HepG2 (cell line): ENCODE data around the gene S100A12. TPM values are rescaled to one million over a fixed set of nuclear protein-coding genes. Genes with fewer than 3 reads are reported as not detected.

Experiments used
- ATM ChIP-seq: fragments of 450-650 bp; IDR thresholded peaks from 2 replicates; pipeline ENCODE4 v1.7.1; 2017; ENCODE audit warnings: mild to moderate bottlenecking, borderline replicate concordance
- CCDC6 ChIP-seq: sonication (generic); formaldehyde crosslinking; IDR thresholded peaks from 2 replicates; pipeline ENCODE4 v1.8.1; 2022; ENCODE audit warnings: mild to moderate bottlenecking, missing genetic modification reagents, moderate library complexity
- ELF4 ChIP-seq: sonication (generic); formaldehyde crosslinking; IDR thresholded peaks from 2 replicates; pipeline ENCODE4 v1.5.0; 2020; ENCODE audit warnings: missing genetic modification reagents, mild to moderate bottlenecking, moderate library complexity, borderline replicate concordance
- FOSL2 ChIP-seq: sonication (generic); formaldehyde crosslinking; IDR thresholded peaks from 2 replicates; pipeline ENCODE4 v1.4.0; 2020; ENCODE audit warnings: missing genetic modification reagents
- FOXK2 ChIP-seq: fragments of 450-650 bp; IDR thresholded peaks from 2 replicates; pipeline ENCODE4 v1.6.1; 2016
- KDM3A ChIP-seq: IDR thresholded peaks from 2 replicates; pipeline ENCODE4 v1.6.1; 2018; ENCODE audit warnings: low read depth, missing compliant biosample characterization
- MED13 ChIP-seq: sonication (generic); formaldehyde crosslinking; IDR thresholded peaks from 2 replicates; pipeline ENCODE4 v1.5.0; 2020; ENCODE audit warnings: missing genetic modification reagents
- NPAS2 ChIP-seq: sonication (generic); formaldehyde crosslinking; IDR thresholded peaks from 2 replicates; pipeline ENCODE4 v1.8.0; 2022; ENCODE audit warnings: mild to moderate bottlenecking, missing genetic modification reagents, borderline replicate concordance
- PHF20 ChIP-seq: sonication (generic); formaldehyde crosslinking; IDR thresholded peaks from 2 replicates; pipeline ENCODE4 v1.5.0; 2020; ENCODE audit warnings: mild to moderate bottlenecking, missing genetic modification reagents
- RBM39 ChIP-seq: fragments of 200-400 bp; formaldehyde crosslinking; IDR thresholded peaks from one replicate; pipeline ENCODE4 v1.6.1; 2018; ENCODE audit warnings: antibody characterized with exemption, mild to moderate bottlenecking, low read depth, low read length; ENCODE audit not compliant: poor library complexity, severe bottlenecking
- ZBTB7A ChIP-seq: sonication (generic); formaldehyde crosslinking; IDR thresholded peaks from 2 replicates; pipeline ENCODE4 v1.8.0; 2022; ENCODE audit warnings: mild to moderate bottlenecking, missing genetic modification reagents
- ZNF12 ChIP-seq: sonication (generic); formaldehyde crosslinking; IDR thresholded peaks from 2 replicates; pipeline ENCODE4 v1.5.0; 2020; ENCODE audit warnings: missing genetic modification reagents
- ZNF235 ChIP-seq: sonication (generic); formaldehyde crosslinking; IDR thresholded peaks from 2 replicates; pipeline ENCODE4 v1.8.1; 2023; ENCODE audit warnings: mild to moderate bottlenecking, missing genetic modification reagents, borderline replicate concordance
- ZNF3 ChIP-seq: IDR thresholded peaks from 2 replicates; pipeline ENCODE4 v1.7.0; 2017; ENCODE audit warnings: inconsistent platforms
- ZNF501 ChIP-seq: sonication (generic); formaldehyde crosslinking; IDR thresholded peaks from 2 replicates; pipeline ENCODE4 v1.5.1; 2020; ENCODE audit warnings: mild to moderate bottlenecking, moderate library complexity, missing genetic modification reagents
- ZNF746 ChIP-seq: sonication (generic); formaldehyde crosslinking; IDR thresholded peaks from 2 replicates; pipeline ENCODE4 v1.8.0; 2022; ENCODE audit warnings: mild to moderate bottlenecking, missing genetic modification reagents
- ZNF749 ChIP-seq: sonication (generic); formaldehyde crosslinking; IDR thresholded peaks from 2 replicates; pipeline ENCODE4 v1.8.0; 2022; ENCODE audit warnings: mild to moderate bottlenecking, missing genetic modification reagents, moderate library complexity, borderline replicate concordance
- polyA plus RNA-seq, 8 experiments: library from polyadenylated mRNA; depleted of rRNA in 3 of 8; stranded (reverse) in 7 of 8; unstranded in 1 of 8; fragments of >200 nt; fragmentation: Illumina TruSeq in 4 of 8; extraction: Trizol in 4 of 8; gene quantifications; 2 replicates each; pipeline versions ENCODE4 v1.2.1 to v1.2.3, GENCODE V29; 2011 to 2016; ENCODE audit warnings: low read depth in 4 of 8, missing spikeins in 1 of 8, mixed read lengths in 1 of 8; ENCODE audit not compliant: insufficient read depth in 1 of 8
- total RNA-seq, 5 experiments: library from RNA; depleted of rRNA; stranded (reverse); fragments of >200 nt; fragmentation: Illumina TruSeq; extraction: Trizol; gene quantifications; 2 replicates each; pipeline ENCODE4 v1.2.3, GENCODE V29; 2016; ENCODE audit warnings: low read depth in 1 of 5
- TF ChIP-seq, protein P1 (sequence below), 2 experiments: sonication (generic) in 1 of 2; formaldehyde crosslinking in 1 of 2; IDR thresholded peaks; 2 replicates each; pipeline versions ENCODE4 v1.6.1 to v1.9.0; 2014 to 2022; ENCODE audit warnings: antibody characterized with exemption in 1 of 2, borderline replicate concordance in 1 of 2, inconsistent platforms in 1 of 2, low read depth in 1 of 2, missing genetic modification reagents in 1 of 2
- TF ChIP-seq, protein P2 (sequence below): sonication (generic); formaldehyde crosslinking; IDR thresholded peaks from 2 replicates; pipeline ENCODE4 v1.8.1; 2023; ENCODE audit warnings: missing genetic modification reagents, mild to moderate bottlenecking, borderline replicate concordance
- TF ChIP-seq, protein P3 (sequence below): sonication (generic); formaldehyde crosslinking; IDR thresholded peaks from 2 replicates; pipeline ENCODE4 v1.5.1; 2020; ENCODE audit warnings: missing genetic modification reagents, mild to moderate bottlenecking, borderline replicate concordance
- TF ChIP-seq, protein P4 (sequence below): sonication (generic); formaldehyde crosslinking; IDR thresholded peaks from 2 replicates; pipeline ENCODE4 v1.8.1; 2022; ENCODE audit warnings: mild to moderate bottlenecking, missing genetic modification reagents
- TF ChIP-seq, protein P5 (sequence below): sonication (generic); formaldehyde crosslinking; IDR thresholded peaks from 2 replicates; pipeline ENCODE4 v1.4.0; 2020; ENCODE audit warnings: mild to moderate bottlenecking, missing genetic modification reagents

The S100A12 gene
- total and polyA plus RNA-seq, 2 of the 13 experiments (the other 11 are each of a cell fraction or from before 2014, with no cell fraction given): not detected

DNA sequence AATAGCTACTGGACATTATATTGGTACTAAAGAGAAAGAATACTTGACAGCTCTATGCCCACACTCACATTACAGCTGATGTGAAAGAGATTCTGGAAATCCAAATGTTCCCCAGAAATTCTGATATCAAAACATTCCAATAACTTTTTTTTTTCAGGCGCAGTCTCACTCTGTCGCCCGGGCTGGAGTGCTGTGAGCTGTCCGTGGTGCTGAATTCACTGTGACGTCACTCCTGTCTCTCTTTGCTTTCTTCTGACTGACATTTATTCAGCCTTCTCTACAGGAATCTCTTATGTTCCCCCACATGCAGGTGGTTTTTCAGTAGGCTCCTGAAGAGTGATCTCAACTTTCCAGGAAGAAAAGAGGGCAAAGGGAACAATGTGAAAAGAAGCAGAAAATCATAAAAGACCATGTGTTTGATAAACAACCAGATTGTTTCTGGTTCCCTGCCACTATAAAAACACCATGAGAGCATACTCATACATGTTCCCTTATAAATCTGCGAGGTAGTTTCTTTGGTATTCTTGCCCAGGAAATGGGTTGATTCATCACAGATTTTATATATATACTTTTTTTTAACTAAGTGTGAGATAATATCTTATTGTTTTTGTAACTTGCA, 47.1 kb upstream of the S100A12 start (continued):
- TF ChIP-seq, protein P1, sequence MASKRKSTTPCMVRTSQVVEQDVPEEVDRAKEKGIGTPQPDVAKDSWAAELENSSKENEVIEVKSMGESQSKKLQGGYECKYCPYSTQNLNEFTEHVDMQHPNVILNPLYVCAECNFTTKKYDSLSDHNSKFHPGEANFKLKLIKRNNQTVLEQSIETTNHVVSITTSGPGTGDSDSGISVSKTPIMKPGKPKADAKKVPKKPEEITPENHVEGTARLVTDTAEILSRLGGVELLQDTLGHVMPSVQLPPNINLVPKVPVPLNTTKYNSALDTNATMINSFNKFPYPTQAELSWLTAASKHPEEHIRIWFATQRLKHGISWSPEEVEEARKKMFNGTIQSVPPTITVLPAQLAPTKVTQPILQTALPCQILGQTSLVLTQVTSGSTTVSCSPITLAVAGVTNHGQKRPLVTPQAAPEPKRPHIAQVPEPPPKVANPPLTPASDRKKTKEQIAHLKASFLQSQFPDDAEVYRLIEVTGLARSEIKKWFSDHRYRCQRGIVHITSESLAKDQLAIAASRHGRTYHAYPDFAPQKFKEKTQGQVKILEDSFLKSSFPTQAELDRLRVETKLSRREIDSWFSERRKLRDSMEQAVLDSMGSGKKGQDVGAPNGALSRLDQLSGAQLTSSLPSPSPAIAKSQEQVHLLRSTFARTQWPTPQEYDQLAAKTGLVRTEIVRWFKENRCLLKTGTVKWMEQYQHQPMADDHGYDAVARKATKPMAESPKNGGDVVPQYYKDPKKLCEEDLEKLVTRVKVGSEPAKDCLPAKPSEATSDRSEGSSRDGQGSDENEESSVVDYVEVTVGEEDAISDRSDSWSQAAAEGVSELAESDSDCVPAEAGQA (IDR thresholded peaks at IDR 0.05; ENCODE audit: low read depth): no peak
- TF ChIP-seq, protein P1 (CRISPR knock-in tag; IDR thresholded peaks at IDR 0.05; ENCODE audit: borderline replicate concordance): no peak
- TF ChIP-seq FOSL2 (CRISPR knock-in tag) (peak; percentile 53), ATM (no peak), ZBTB7A (CRISPR knock-in tag) (no peak), KDM3A (CRISPR knock-in tag) (no peak), ZNF746 (CRISPR knock-in tag) (no peak), NPAS2 (CRISPR knock-in tag) (no peak), RBM39 (no peak), ZNF235 (CRISPR knock-in tag) (no peak), ELF4 (CRISPR knock-in tag) (no peak), MED13 (no peak), ZNF501 (CRISPR knock-in tag) (0 out of 2 replicates have a peak, but pooled peaks have one; percentile 27), CCDC6 (CRISPR knock-in tag) (no peak), ZNF3 (CRISPR knock-in tag) (no peak), PHF20 (no peak), ZNF12 (no peak), FOXK2 (no peak), ZNF749 (CRISPR knock-in tag) (peak; percentile 46; the same call in 1 of the 2 replicates)
- TF ChIP-seq, protein P2, sequence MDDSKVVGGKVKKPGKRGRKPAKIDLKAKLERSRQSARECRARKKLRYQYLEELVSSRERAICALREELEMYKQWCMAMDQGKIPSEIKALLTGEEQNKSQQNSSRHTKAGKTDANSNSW (CRISPR knock-in tag): no peak
- TF ChIP-seq, protein P3, sequence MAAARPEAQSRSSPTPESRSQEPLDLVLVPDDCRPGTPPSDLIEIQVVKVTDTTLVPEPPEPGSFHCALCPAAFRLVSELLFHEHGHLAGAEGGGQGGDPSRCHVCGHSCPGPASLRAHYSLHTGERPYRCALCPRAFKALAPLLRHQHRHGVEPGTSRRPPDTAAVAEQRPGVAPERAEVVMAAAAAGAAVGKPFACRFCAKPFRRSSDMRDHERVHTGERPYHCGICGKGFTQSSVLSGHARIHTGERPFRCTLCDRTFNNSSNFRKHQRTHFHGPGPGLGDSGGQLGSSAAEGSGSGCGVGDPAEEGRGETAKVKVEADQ (CRISPR knock-in tag): no peak
- TF ChIP-seq, protein P4, sequence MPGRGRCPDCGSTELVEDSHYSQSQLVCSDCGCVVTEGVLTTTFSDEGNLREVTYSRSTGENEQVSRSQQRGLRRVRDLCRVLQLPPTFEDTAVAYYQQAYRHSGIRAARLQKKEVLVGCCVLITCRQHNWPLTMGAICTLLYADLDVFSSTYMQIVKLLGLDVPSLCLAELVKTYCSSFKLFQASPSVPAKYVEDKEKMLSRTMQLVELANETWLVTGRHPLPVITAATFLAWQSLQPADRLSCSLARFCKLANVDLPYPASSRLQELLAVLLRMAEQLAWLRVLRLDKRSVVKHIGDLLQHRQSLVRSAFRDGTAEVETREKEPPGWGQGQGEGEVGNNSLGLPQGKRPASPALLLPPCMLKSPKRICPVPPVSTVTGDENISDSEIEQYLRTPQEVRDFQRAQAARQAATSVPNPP (CRISPR knock-in tag): no peak
- TF ChIP-seq, protein P5, sequence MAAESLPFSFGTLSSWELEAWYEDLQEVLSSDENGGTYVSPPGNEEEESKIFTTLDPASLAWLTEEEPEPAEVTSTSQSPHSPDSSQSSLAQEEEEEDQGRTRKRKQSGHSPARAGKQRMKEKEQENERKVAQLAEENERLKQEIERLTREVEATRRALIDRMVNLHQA (CRISPR knock-in tag): no peak
